Spleen (tissue), 7 donors: ENCODE measurements around the gene NAALADL2.

ENCODE experiments used
- CTCF ChIP-seq, 11 experiments: fragments of 200-600 bp in 7 of 11; fragments of 450-650 bp in 4 of 11; sonication (generic) in 4 of 11; IDR thresholded peaks in 8 of 11; conservative IDR thresholded peaks in 3 of 11; 1 replicate in 7 of 11; 2 replicates in 4 of 11; pipeline versions ENCODE4 v1.4.0 to v1.8.0; 2016 to 2021; ENCODE audit warnings: antibody characterized with exemption in 11 of 11, inconsistent platforms in 4 of 11, mild to moderate bottlenecking in 1 of 11
- POLR2A ChIP-seq, 3 donors: fragments of 450-650 bp; IDR thresholded peaks; one replicate each; pipeline ENCODE4 v1.5.1; 2017; ENCODE audit warnings: antibody characterized with exemption in 3 of 3, mild to moderate bottlenecking in 1 of 3
- donor health status: DM: no; HTN: no; CAD: no; lungs with moderate emphysema.
- donor health status: DM: no; HTN: no; CAD: no.
- donor health status: DM: no; HTN: no; CAD: no.

GRCh38 chr3:175749981-175750380 lies 890.8 kb downstream of the NAALADL2 start:
- TF ChIP-seq CTCF (IDR thresholded peaks at IDR 0.05 in 8 of 11, conservative IDR thresholded peaks at IDR 0.05 in 3 of 11): no peak
- no peak for TF ChIP-seq POLR2A (IDR thresholded peaks at IDR 0.05)
